Psoas muscle (tissue), 8 donors: Measurements from ENCODE around the gene NTN5. TPM values are rescaled to one million over a fixed set of nuclear protein-coding genes. Genes with fewer than 3 reads are reported as not detected.

Experiments
- ATAC-seq, 4 donors: fragments of 200-7000 bp; cut with Tn5 transposase; one replicate each; pipeline ENCODE4 v1.9.1; 2020; ENCODE audit warnings: moderate library complexity in 3 of 4, mild to moderate bottlenecking in 2 of 4
- DNase-seq, 2 donors: peaks; one replicate each; pipeline ENCODE4 v3.0.0-alpha.2; 2020
- H3K27ac ChIP-seq: fragments of 200-600 bp; one replicate; pipeline ENCODE4 v1.8.0; 2022
- H3K27me3 ChIP-seq, 3 donors: fragments of 200-600 bp in 1 of 3; one replicate each; pipeline versions ENCODE4 v1.6.1 to v1.8.0; 2013 to 2022; ENCODE audit warnings: low read length in 2 of 3, mild to moderate bottlenecking in 2 of 3, moderate library complexity in 1 of 3; ENCODE audit not compliant: insufficient read depth in 3 of 3
- H3K36me3 ChIP-seq, 2 donors: fragments of 200-600 bp in 1 of 2; one replicate each; pipeline versions ENCODE4 v1.6.1 to v1.8.0; 2013 to 2022; ENCODE audit warnings: low read depth in 1 of 2, mild to moderate bottlenecking in 1 of 2, moderate library complexity in 1 of 2; ENCODE audit not compliant: insufficient read depth in 1 of 2
- H3K4me1 ChIP-seq: fragments of 200-600 bp; one replicate; pipeline ENCODE4 v1.8.0; 2022
- H3K4me3 ChIP-seq: fragments of 200-600 bp; one replicate; pipeline ENCODE4 v1.8.0; 2022; ENCODE audit warnings: mild to moderate bottlenecking
- H3K9me3 ChIP-seq: fragments of 200-600 bp; one replicate; pipeline ENCODE4 v1.8.0; 2022
- CTCF ChIP-seq: fragments of 200-600 bp; IDR thresholded peaks from one replicate; pipeline ENCODE4 v1.8.0; 2022; ENCODE audit warnings: antibody characterized with exemption
- WGBS, 3 donors: extraction: QIAGEN DNeasy Blood & Tissue Kit; methylation state at CpG; one replicate each; pipeline versions ENCODE4 v1.1.6 to v1.1.7; 2013; 5-methylcytosine and 5-hydroxymethylcytosine counted together
- intact Hi-C, 2 donors: fragments of 100-400 bp; cut with DNase I; formaldehyde crosslinking; loops; one replicate each; pipeline versions ENCODE4 v1.11.0 to v1.14.2; 2022
- polyA plus RNA-seq, 3 donors: library from polyadenylated mRNA; stranded (reverse); fragments of 200-250 nt; gene quantifications; one replicate each; pipeline ENCODE4 v1.2.3, GENCODE V29; 2013
- total RNA-seq, 4 donors: library from RNA; stranded (reverse); fragmentation: NEBNext Ultra II Directional in 2 of 4; extraction: Animal tissue kit (Norgen Biotek cat#: 25700) in 2 of 4; gene quantifications; one replicate each; pipeline versions ENCODE4 v1.2.1 to v1.2.4, GENCODE V29; 2021 to 2023
- donor health status: healthy with polysubstance abuse.
- donor health status: DM: no; HTN: no; CAD: no; lungs with moderate emphysema.
- donor health status: Bipolar disorder and iron deficiency.
- donor health status: healthy.
- donor health status: DM: yes; HTN: yes; CAD: no.
- donor health status: DM: no; HTN: no; CAD: no.
- donor health status: DM: no; HTN: no; CAD: no.
- donor health status: DM: yes; HTN: yes; CAD: no.

Gene NTN5
- total and polyA plus RNA-seq, 7 donors, result 0.04 to 0.21 TPM; not detected in 5

GRCh38 chr19:48644355-48644754, 28.5 kb downstream of the NTN5 start:
- no peaks in the 10 kb centered on the region for H3K36me3 ChIP-seq
- H3K4me1 ChIP-seq, result peaks cover 18% of the 10 kb centered on the region
- H3K27ac ChIP-seq, result no peak overlapping the region
- peak overlapping the region; percentile 71 for H3K4me3 ChIP-seq
- DNase-seq (no peak), ATAC-seq (no peak)
- H3K9me3 ChIP-seq, result no peaks in the 10 kb centered on the region
- no peak for TF ChIP-seq CTCF
- no peaks in the 10 kb centered on the region for H3K27me3 ChIP-seq
- 73 to 83% (median 76%) methylated on average over 4 of the region's 4 CpGs for WGBS, 3 donors
- intact Hi-C loops, result no loop called here

- no peaks in the 10 kb centered on the region for H3K27me3 ChIP-seq
- no peak overlapping the region for H3K27ac ChIP-seq
- DNase-seq (no peak), ATAC-seq (no peak)
- H3K9me3 ChIP-seq, result no peaks in the 10 kb centered on the region
- no peak overlapping the region for H3K4me3 ChIP-seq
- intact Hi-C loops, result no loop called here
- no peaks in the 10 kb centered on the region for H3K36me3 ChIP-seq
- H3K4me1 ChIP-seq, result peaks cover 23% of the 10 kb centered on the region
- WGBS, 3 donors, result 89 to 91% (median 90%) methylated on average over 5 of the region's 5 CpGs
- TF ChIP-seq CTCF, result no peak
Measured at GRCh38 chr19:48642862-48643261, 30.0 kb downstream of the NTN5 start.

- Histone ChIP-seq H3K9me3 (no peaks in the 10 kb centered on the region), H3K4me1 (peaks cover 23% of the 10 kb centered on the region), H3K27ac (no peak overlapping the region), H3K27me3 (no peaks in the 10 kb centered on the region), H3K36me3 (no peaks in the 10 kb centered on the region), H3K4me3 (no peak overlapping the region)
- 94 to 100% (median 98%) methylated on average over 2 of the region's 2 CpGs for WGBS, 3 donors
- DNase-seq, result no peak
- no peak for TF ChIP-seq CTCF
- intact Hi-C loops, result no loop called here
- no peak for ATAC-seq
Measured at GRCh38 chr19:48641850-48642249, 31.0 kb downstream of the NTN5 start.

- Histone ChIP-seq H3K36me3 (no peaks in the 10 kb centered on the region), H3K27me3 (no peaks in the 10 kb centered on the region), H3K4me1 (peaks cover 15% of the 10 kb centered on the region), H3K4me3 (no peak overlapping the region), H3K9me3 (no peaks in the 10 kb centered on the region), H3K27ac (no peak overlapping the region)
- WGBS, 3 donors, result 75 to 77% (median 77%) methylated on average over 32 to 33 of the region's 33 CpGs
- intact Hi-C loops, result loop anchor here (2.0 to 10.0 kb wide), 2 partner anchors 79 to 325 kb away; partner anchors contain the start of genes FTL (in 1 of the 2) and MAMSTR (in 1 of the 2)
- no peak for TF ChIP-seq CTCF
- no peak for ATAC-seq
- no peak for DNase-seq
Measured at GRCh38 chr19:48639483-48640375, 33.1 kb downstream of the NTN5 start.
